ENCODE measurements around the gene NUP62.

NUP62 gene

DNA sequence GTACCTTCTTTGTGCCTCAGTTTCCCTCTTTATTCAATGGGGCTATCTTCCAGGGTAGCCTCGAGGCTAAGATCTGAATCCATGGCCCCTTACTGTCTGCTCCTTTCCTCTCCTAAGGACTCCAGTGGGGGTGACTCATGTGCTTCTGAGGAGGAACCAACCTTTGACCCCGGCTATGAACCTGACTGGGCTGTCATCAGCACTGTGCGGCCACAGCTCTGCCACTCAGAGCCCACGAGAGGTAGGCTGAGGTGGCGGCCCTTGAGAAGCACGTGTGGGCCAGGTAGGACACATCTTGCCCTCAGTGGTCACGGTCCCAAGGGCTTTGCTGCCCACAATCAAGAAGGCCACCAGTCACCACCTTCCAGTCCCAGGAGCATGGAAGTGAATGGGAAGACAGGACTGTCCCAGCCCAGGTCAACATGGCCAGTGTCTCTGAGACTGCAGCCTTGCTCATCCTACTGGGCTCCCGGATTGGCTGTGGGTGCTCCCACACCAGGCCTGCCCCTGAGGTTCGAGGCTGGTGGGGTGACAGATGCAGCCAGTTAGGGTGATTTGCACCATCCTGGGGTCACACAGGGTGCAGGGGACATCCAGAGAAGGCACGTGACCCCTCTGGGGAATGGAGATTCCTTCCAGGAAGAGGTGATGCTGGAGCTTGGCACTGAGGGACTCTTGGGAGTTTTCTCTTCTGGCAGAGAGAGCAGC lies 49.0 kb downstream of the NUP62 start:
- DNase-seq = no peak

DNA sequence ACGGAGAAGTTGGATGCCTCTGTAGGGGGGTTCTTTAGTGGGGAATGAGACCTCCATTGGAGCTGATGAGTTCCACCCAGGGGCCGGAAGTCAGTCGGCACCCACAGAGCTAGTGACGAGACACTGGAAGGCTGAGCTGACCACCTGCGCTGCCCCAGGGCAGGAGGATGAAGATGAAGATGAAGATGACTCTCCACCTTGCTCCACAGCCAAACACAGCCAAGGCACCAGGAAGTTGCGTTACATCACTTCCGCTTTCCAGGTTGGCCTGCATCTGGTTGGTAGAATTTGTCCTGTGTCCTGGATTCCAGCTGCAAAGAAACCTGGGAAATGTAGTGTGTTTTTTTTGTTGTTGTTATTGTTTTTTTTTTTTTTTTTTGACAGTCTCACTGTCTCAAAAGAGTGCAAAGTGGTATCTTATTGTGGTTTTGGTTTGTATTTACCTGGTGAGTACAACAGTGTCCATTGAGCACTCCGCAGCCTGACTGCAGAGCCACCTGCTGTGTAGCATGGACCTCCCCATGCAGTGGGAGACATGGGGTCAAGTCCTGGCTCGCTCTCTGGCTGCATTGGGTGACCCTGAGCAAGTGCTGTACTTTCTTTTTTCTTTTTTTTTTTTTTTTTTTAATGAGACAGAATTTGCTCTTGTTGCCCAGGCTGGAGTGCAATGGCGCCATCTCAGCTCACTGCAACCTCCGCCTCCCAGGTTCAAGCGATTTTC lies 49.9 kb downstream of the NUP62 start:
- DNase-seq = no peak

DNA sequence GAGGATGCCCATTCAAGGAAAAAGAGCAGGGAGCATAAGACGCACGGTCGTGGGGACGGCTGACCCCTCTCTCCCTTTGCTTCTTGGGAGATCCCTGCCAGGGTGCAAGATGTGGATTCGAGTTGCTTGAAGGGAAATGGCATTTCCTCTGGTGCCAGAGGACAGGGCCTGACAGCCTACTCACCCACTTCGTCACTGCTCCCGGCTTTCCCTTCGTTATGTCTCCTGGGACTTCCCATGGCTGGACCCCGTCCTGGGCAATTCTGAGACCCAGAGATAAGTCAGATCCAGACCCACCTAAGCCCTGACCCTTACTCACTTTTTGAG lies 50.6 kb downstream of the NUP62 start:
- no peak for DNase-seq

DNA sequence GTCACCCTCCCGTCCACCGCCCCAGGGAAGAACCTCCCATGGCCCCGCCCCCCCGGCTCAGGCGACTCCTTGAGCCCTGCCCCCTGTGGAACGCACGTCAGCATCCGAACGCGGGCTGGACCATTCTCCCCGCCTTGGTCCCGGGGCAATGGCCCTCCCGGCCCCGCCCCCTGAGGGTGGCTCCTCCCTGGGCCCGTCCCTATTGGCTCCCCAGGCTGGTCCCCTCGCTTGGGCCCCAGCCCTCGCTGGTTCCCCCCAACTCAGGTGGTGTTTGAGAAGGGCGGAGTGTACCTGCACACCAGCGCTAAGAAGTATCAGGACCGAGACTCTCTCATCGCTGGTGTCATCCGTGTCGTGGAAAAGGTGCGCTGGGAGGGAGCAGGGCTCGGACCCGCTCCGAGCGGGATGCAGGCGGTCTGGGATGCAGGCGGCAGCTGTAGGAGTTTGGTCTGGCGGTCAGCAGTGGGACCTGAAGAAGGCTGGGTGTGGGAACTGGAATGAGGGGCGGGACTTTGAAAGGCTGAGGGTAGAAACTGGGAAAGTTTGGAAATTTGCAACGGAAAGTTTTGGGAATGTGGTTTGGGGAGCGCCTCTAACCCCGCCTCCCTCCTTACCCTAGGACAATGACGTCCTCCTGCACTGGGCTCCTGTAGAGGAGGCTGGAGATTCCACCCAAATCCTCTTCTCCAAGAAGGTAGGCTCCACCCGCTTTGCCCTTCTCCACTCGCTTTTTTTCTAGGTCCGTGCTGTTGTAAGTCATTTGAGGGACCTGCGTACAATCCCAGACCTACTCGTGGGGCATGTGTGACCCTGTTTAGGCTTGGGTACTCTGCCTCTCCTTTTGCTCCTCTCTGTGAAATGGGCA lies 51.2 kb downstream of the NUP62 start:
- DNase-seq = peak; percentile 98

DNA sequence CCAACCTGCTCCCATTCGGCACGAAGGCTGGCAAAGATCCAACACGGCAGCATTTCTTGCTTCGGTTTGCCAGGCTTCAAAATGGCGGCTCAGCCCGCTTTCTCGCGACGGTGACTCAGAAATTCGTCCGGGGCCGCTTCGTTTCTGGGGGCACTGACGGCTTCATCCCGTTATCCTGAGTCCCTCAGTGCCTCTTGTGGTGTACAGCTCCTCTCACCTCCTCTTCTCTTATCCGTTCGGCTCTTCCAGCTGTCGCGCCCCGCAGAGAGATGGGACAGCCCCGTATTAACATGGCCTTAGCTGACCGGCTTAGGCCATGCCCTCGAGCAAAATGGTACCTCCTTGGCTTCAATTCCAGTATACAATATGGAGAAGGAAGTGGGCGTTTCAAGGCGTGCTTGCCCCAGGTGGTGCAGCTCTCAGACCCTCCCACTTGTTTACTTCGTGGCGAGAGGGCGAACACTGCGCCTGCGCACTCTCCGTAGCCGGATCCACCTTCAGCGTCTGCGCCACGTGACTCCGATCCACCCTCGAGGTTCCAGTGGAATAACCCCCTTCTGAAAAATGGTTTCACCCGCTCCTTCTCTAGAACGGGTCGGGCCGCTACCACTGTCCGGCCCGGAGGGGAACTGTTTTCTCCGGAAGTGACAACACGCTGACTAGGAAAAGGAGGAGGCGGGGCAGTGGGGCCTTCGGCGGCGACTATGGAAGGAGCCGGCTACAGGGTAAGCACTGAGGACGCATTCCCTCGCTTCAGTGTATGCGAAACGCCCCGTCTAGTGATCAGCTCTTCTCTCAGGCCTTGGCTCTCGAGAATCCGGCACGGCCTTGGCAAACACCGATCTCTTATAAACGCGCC lies 52.1 kb downstream of the NUP62 start, which contains the start of the genes AKT1S1 and TBC1D17:
AKT1S1 (minus strand) TSS at position 336 of the 859 bp plus-strand sequence. CDS start 4,060 bp downstream, outside the sequence.
TBC1D17 (plus strand) TSS at position 683 of the 859 bp plus-strand sequence; CDS start at position 705, 22 bp downstream.
- peak; percentile 100 for DNase-seq

DNA sequence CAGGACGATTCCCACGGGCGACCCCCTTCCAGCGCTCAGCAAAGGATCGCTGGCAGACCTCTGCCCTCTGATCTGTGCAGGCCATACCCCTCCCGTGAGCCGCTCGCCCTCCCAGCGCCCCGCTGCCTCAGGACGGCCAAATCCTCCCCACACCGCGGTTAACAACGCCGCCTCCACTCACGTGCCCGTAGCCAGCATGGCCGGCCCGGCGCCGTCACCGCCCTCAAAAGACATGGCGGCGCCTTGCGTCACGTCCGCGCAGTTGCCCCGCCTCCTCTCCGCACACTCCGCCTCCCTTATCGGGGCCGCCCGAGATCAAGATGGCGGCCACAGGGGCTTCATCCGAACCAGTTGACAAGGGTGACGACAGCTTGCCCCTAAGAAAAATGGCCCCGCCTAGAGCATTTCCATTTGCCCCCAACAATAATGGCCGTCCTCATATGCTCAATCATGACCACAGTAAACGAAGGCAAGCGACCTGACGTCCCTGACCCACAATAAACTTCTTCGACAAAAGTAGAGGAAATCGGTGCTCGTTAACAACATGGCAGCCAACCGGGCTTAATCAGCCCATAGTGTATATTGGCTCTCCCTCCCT lies 52.8 kb downstream of the NUP62 start:
- peak; percentile 99 for DNase-seq

DNA sequence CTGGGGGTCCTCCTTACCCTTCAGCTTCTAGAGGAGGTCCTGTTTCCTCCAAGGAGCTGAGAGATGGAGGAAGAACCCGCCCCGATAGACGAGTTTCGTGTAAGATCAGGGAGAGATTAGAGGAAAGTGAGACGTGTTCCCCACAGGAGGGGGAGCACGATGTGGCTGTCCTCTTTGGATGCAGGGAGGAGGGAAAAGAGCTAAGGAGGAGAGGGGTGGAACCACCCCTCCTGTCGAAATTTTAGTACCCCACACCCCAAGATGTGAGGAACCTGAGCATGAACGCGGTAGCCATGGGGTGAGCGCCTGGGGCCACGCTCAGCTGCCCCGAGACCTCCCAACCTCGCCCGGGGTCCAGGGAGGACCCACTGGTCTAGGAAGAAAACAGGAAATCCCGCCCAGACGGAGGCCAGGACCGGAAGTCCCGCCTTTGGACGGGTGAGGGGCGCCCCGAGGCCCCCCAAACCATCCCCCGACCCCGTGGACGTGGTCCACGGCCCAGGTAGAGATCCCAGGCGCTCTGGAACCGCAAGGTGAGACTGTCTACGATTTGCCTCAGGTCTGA lies 53.4 kb downstream of the NUP62 start:
- DNase-seq = peak; percentile 53

DNA sequence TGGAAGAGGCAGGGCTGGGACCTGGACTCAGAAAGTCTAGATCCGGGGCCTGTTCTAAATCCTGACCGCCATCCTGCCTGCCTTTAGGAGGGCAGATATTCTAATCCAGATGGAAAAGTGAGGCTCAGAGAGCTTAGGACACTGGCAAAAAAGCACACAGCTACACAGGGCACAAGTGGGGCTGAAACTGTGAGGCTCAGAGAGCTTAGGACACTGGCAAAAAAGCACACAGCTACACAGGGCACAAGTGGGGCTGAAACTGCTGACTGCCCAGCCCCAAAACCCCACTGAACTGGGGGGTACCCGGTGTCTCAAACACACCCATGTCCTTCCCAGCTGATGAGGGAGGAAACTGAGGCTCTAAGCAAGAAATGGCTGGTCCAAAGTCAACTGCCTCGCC lies 54.1 kb downstream of the NUP62 start:
- DNase-seq = no peak

DNA sequence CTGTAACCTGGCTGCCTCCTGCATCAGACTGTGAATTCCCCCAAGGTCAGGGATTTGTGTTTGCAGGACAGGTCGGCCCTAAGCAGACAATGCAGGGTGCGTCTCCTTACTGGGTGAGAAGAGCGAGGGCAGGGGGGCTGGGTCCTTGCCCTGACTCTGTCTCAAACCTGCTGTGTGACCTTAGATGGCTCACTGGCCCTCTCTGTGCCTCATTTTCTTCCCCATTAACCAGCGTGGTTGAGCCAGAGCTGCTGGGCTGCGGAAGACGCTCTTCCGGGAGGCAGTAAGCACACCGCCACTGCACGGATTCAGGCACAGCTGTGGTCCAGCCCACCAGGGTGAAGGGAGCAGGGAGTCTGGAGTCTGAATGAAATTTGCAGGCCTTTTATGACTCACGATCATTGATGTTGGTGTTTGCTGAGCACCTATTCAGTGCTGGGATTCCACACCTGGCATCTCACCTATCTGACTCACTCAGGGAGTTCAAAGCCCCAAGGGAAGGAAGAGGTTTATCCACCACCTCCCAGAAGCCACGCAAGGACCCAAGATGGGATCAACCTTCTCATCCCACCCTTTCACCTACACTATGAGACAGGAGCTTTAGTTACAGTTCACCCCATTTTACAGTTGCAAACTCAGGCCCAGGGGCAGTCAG lies 54.7 kb downstream of the NUP62 start:
- no peak for DNase-seq

DNA sequence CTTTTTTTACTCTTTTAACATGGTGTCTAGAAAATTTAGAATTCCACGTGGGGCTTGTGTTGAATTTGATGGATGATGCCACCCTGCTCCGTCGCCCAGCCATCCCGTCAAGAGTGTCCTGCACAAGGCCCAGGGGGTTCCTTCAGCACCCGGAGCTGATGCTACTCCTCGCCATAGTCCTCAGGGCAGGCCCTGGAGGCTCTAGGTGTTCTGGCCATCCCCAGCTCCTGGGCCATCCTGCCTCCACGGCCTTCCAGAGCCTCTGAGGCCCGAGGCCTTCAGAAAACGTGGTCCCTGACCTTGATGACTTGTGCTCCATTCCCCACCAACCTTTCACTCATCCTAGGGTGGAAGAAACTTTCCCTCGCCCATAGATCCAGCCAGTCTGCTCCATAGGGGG lies 55.5 kb downstream of the NUP62 start:
- no peak for DNase-seq

DNA sequence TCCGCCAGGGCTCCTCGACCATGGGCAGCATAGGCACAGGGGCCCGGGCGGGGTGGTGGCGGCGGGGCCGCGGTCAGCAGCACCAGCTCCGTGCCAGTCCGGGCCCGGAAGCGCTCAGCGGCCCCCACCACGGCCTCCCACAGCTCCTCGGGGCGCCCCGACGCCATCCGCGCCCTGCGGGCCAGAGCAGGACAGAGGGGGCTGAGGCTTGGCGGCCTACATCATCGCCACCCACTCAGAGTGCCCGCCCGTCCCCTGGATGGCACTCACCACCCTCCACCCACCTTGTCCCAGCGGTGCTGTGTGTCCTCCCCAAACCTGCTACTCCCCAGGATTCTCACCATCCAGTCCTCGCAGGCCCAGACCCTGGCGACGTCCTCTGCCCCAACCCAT lies 56.2 kb downstream of the NUP62 start:
- no peak for DNase-seq

DNA sequence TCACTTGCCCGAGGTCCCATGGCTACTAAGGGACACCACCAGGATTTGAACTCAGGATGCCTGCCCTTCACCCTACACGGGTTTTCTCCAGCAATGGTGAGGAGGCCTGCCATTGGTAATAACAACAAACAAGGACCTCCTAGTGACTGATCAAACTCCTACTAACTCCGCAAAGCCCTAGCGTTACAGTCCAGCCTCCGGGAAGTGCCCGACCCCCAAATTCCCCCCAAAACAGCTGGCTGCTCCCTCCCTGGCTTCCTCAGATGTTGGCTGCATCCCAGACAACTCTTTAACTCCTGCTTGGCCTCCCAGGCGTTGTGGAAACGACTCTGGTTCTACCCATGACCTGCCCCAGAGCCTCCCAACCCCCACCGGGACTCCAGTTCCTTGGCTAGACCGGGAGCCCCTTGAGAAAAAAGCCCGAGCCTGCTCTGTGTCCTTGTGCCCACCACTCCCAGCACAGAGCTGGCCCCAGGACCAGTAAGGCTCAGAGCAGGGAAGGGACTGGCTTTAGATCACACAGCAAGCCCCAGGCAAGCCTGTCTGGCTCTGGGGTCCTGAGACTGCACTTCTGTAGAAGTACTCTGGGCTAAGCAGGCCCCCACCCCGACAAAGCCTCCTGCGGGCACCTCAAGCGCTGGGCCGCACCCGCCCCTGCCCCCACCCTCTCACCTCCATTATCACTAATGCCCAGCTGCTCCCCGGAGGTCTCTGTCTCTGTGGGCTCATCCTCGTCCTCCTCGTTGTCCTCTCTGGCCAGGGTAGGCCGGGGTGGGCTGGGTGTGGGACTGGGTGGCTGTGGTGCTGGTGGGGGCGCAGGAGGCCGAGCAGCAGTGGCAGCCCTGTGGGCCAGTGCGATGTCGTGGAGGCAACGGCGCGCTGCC lies 56.8 kb downstream of the NUP62 start:
- no peak for DNase-seq

DNA sequence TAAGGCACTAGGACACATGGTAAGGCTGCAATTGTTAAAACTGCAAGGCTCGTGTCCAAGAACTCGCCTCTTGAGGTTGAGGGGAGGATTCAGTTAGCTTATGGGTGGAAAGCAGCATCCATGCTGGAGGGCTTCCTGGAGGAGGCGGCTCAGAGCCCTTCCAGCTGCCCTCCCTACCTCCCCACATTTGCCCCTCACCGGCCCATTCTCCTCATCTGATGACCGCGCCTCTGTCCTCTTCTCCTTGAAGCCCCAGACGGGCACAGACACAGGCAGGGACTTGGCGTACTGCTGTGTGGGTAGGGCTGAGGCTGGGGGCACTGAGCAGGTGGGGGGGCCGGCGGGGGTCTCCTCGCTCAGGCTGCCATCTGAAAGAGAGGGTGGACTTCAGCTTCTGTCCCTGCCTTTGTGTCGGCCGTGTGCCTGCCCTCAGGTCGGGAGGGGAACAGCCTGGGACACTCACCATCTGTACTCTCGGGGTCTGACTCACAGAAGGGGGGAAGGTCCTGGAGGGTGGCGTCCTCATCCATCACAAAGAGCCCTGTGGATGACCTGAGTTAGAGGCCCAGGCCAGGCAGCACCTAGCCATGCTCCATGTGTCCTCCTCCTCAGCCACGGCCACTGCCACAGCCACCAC lies 57.8 kb downstream of the NUP62 start:
- no peak for DNase-seq

DNA sequence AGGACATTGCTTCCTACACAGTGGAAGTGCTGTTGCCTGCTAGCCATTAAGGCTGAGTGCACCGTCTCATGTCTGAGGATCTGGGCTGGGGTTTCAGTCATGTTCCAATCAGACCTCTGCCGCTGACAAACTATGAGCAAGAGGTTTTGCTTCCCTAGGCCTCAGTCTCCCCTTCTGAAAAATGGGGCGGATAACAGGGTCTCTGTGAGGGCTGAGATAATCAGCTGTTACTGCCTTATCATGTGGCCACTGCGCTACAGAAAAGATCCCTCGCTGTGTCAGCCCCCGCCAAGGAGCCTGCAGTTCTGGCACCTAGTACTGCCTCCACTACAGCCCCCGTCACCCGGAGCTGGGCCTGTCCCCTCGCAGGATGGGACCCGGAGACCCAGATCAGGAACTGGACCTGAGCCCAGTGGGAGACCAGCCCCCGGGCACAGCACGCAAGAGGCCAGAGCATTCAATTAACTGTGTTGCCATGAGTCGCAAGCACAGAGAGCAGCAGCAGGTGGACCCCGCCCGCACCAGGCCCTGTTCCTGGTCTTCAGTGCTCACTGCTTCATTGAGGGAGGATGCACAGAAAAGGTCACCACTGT lies 58.9 kb downstream of the NUP62 start:
- DNase-seq = no peak

DNA sequence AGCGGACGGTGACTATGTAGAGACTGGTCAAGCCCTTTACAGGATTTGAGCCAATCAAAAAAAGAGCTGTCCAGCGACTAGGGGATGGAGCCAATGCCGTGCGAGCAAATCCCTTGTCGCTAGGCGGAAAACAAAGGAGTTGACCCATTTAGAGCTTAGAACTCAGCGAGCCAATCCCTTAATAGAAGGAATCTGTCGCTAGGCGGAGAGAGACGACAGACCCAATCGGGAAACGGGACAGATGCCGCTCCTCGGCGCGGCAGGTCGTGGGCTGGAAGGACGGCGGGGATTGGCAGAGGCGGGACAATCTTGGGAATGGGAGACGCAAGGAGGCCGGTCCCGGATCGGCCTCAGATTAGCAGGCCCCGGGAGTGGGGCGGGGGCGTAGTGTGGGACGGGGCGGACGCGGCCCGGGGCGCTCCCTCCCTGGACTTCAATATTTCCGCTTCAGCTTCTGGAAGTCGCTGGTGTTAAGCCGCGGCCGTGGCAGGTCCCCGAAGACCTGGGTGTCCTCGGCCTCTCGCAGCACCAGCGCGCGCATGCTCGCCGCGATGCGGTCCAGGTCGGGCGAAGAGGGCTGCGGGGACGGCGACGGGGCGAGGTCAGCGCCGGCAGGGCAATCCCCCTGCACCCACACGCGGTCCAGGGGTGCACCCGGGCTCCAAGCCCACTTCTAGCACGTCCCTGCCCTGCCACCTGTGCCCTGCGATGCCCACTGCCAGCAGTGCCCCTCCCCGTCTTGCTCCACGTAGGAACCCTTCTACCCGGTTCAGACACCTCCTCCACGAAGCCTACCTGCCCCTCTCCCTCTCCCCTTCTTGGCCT lies 59.6 kb downstream of the NUP62 start:
- peak; percentile 100 for DNase-seq

DNA sequence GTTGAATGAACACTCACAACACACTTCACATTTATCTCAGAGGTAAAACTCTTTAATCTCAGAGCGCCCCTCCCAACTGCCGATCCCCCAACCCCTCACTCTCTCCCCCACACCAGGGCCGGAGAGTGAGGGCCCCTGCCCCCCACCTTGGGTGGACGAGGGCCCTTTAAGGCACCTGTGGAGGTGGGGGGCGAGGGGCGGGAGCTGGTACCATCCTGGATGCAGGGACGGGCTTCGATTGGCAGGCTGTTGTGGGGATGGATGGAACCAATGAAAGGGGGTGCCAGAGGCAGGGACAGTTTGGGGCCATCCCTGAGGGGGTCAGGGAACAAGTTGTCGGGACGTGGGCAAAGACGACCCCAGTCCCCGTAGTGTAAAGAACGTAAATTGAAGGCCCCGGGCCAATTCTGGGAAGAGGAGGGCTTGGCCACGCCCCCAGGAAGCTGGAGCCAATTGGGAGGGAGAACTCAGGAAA lies 60.3 kb downstream of the NUP62 start:
- DNase-seq = no peak

DNA sequence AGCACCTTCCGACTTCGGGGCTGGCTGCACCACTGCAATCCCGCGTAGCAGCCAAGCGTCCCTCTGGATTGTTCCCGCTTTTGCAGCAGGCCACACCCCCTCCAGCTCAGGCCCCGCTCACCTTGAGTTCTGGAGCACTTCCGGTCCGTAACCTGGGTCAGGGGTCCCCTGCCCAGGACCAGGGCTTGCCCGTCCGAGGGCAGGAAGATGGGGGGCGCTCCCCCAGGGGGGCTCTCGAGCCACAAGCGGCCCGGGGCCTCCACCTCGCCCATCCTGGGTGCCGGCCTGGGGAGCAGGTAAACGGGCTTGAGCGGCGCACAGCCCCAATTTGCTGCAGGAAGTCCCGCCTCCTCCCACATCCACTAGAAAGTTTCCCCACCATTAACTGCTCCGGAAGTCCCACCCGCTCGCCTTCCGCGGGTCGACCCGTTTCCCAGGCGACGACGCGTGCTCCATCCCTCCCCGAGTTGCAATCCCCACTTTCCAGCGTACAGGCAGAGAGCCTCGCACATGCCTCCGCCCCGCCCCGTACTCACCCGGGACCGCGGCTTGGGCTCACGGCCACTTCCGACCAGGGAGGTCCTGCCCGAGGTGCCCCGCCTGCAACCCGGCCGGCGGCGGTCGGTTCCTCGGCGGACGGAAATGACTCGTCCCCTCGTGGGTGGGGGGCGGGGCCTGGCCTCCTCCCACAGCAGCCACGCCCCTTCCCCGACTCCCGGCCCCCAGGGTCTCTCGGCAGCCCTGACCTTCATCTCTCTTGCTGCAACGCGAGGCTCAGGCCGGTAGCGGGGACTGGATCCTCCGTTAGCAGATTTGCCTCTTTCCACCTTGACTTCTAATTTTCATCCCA lies 62.1 kb downstream of the NUP62 start, which contains the start of gene PNKP:
PNKP (minus strand) TSS at position 644 of the 850 bp plus-strand sequence; CDS start at position 272, 372 bp downstream.
- DNase-seq = peak; percentile 88
